ENCODE data around the gene ZDHHC18.
A peak's percentile ranks its signal among the peaks of the same experiment; 100 is the strongest.
"Not testable (repeated sequence)": the region's sequence is repeated elsewhere in the genome, so short reads cannot be mapped to it uniquely, and the experiment has no call there.

ZDHHC18 gene

GRCh38 chr1:26879793-26880192 is 53.3 kb downstream of the ZDHHC18 start:
- Mint-ChIP-seq H3K27me3 (ENCODE audit: low read depth) (no peaks in the 10 kb centered on the region), H3K4me1 (no peaks in the 10 kb centered on the region), H3K9me3 (no peaks in the 10 kb centered on the region), H3K36me3 (ENCODE audit: low read depth) (peaks cover 41% of the 10 kb centered on the region), H3K4me3 (no peak overlapping the region), H3K27ac (no peak overlapping the region)
- no peak for TF ChIP-seq CTCF (IDR thresholded peaks at IDR 0.05; ENCODE audit: unreplicated experiment in 3 of 3)

DNA sequence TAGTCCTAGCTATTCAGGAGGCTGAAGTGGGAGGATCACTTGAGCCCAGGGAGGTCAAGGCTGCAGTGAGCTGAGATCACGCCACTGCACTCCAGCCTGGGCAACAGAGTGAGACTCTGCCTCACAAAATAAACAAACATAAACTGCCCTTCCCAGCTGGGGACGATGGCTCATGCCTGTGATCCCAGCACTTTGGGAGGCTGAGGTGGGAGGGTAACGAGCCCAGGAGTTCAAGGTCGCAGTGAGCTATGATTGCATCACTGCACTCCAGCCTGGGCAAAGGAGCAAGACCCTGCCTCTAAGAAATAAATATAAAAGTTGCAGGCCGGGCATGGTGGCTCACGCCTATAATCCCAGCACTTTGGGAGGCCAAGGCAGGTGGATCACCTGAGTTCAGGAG is 55.1 kb downstream of the ZDHHC18 start:
- H3K4me1 Mint-ChIP-seq; H3K27me3 Mint-ChIP-seq (ENCODE audit: low read depth); H3K9me3 Mint-ChIP-seq; H3K4me3 Mint-ChIP-seq; H3K27ac Mint-ChIP-seq: not testable (repeated sequence)
- peaks cover 48% of the 10 kb centered on the region for H3K36me3 Mint-ChIP-seq (ENCODE audit: low read depth)

- Mint-ChIP-seq H3K36me3 (ENCODE audit: low read depth) (peaks cover 54% of the 10 kb centered on the region), H3K27me3 (ENCODE audit: low read depth) (no peaks in the 10 kb centered on the region), H3K9me3 (no peaks in the 10 kb centered on the region), H3K4me1 (peaks cover 4% of the 10 kb centered on the region), H3K27ac (no peak overlapping the region), H3K4me3 (no peak overlapping the region)
- no peak for TF ChIP-seq CTCF (IDR thresholded peaks at IDR 0.05; ENCODE audit: unreplicated experiment in 3 of 3)
Measured at GRCh38 chr1:26882696-26883463, 56.4 kb downstream of the ZDHHC18 start.

DNA sequence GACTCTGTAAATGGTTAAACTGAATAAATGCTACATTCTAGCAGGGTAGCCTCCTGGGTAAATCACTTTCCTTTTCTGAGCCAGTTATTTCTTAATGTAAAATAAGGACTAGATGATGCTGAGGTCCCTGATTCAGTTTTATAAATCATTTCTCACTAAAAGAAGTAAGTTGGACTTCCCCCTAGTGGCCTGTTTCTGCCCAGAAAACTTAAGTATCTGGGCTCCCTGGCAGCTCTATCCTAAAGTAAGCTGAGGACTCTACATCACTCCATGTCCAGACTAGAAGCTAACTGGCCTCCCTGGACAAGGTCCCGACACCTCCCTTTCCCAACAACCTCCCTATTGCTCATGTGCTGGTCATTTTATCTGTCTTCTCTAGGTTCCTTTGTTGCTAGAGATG is 60.6 kb downstream of the ZDHHC18 start:
- Mint-ChIP-seq H3K4me1 (peaks cover 17% of the 10 kb centered on the region), H3K9me3 (no peaks in the 10 kb centered on the region), H3K4me3 (peak overlapping the region; percentile 64 to 89 (median 85)), H3K27ac (peak overlapping the region in 2 of 3 experiments; percentile 42 to 92), H3K36me3 (ENCODE audit: low read depth) (peaks cover 59% of the 10 kb centered on the region), H3K27me3 (ENCODE audit: low read depth) (no peaks in the 10 kb centered on the region)
- TF ChIP-seq CTCF (IDR thresholded peaks at IDR 0.05; ENCODE audit: unreplicated experiment in 3 of 3) = peak; percentile 42 to 51 (median 45)

- Mint-ChIP-seq H3K36me3 (ENCODE audit: low read depth) (peaks cover 56% of the 10 kb centered on the region), H3K27me3 (ENCODE audit: low read depth) (no peaks in the 10 kb centered on the region), H3K4me3 (peak overlapping the region; percentile 96), H3K4me1 (peaks cover 17% of the 10 kb centered on the region), H3K27ac (peak overlapping the region; percentile 85 to 97 (median 96)), H3K9me3 (no peaks in the 10 kb centered on the region)
- TF ChIP-seq CTCF (IDR thresholded peaks at IDR 0.05; ENCODE audit: unreplicated experiment in 3 of 3) = no peak
Measured at GRCh38 chr1:26888231-26888630, 61.7 kb downstream of the ZDHHC18 start.

- TF ChIP-seq CTCF (IDR thresholded peaks at IDR 0.05; ENCODE audit: unreplicated experiment in 3 of 3) = no peak
- H3K27ac Mint-ChIP-seq = peak within 1 kb of the TSS; percentile 85 to 97 (median 96)
- H3K4me1 Mint-ChIP-seq = peaks cover 17% of the 10 kb centered on the region
- peaks cover 54% of the 10 kb centered on the region for H3K36me3 Mint-ChIP-seq (ENCODE audit: low read depth)
- peak within 1 kb of the TSS; percentile 96 for H3K4me3 Mint-ChIP-seq
- H3K27me3 Mint-ChIP-seq (ENCODE audit: low read depth) = no peaks in the 10 kb centered on the region
- H3K9me3 Mint-ChIP-seq = no peaks in the 10 kb centered on the region
Measured at GRCh38 chr1:26889551-26890466, 63.3 kb downstream of the ZDHHC18 start, which contains the start of gene GPN2. Gene GPN2, minus strand, starts transcription at chr1:26890283. Its CDS starts 187 bp downstream, at chr1:26890096.

Data from nephron (organoid).